ENCODE measurements around the gene PLB1.

Gene PLB1

DNA sequence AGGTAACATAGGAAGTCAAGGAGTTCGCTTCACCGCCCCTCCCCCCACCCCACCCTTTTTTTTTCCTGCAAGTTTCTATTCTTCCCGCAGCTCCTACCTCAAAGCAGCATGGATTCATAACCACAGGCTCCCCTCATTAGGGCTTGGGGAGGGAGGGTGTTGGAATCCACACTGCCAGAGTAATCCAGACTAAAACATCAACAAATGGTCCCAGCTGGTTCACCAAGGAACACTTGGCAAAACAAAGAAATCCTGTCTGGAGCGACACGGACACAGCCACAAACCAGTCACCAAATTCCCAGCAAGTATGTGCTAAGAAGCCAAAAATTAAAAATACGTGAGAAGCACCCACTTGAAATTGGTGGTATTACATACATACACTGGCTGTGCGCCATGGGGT, 148.9 kb downstream of the PLB1 start:
- H3K4me1 Mint-ChIP-seq = peaks cover 32% of the 10 kb centered on the region
- no peak for ATAC-seq
- DNase-seq = no peak
- H3K9me3 Mint-ChIP-seq = no peaks in the 10 kb centered on the region
- H3K27me3 Mint-ChIP-seq = no peaks in the 10 kb centered on the region
- H3K27ac Mint-ChIP-seq = no peak overlapping the region
- no peak overlapping the region for H3K4me3 Mint-ChIP-seq

DNA sequence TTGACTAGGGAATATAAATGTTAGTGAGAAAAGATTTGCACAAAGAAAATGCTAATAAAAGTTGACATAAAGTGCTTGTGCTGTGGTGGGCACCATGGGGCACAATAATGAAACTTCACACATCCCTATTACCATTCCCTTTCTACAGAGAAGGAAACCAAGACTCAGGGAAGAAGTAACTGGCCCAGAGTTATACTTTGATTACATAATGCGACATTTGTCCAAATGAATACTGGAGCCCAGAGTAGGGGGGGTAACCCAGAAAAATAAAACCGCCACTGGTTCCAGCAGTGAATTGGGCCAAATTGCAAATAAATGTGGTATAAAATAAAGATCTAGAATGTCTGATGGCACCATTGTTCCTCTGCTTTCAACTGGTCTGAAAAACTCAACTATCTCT, 149.7 kb downstream of the PLB1 start:
- Mint-ChIP-seq H3K27ac (no peak overlapping the region), H3K27me3 (no peaks in the 10 kb centered on the region), H3K4me1 (peaks cover 33% of the 10 kb centered on the region), H3K9me3 (no peaks in the 10 kb centered on the region), H3K4me3 (no peak overlapping the region)
- ATAC-seq = no peak
- DNase-seq = no peak

DNA sequence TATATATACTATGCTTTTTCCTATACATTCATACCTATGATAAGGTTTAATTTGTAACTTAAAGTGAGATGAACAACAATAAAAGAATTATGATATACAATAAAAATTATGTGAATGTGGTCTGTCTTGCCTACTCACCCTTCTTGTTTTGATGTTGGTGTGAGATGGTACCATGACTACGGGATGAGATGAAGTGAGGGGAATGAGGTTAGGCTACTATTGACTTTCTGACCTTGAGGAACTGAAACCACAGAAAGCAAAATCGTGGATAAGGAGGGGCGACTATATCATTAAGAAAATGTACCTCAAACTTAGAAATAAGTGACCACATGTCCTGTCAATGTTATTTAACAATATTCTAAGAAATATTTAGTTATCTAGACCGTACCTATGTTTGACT, 151.8 kb downstream of the PLB1 start:
- no peaks in the 10 kb centered on the region for H3K9me3 Mint-ChIP-seq
- DNase-seq = no peak
- H3K27ac Mint-ChIP-seq = no peak overlapping the region
- no peak for ATAC-seq
- H3K27me3 Mint-ChIP-seq = no peaks in the 10 kb centered on the region
- no peak overlapping the region for H3K4me3 Mint-ChIP-seq
- peaks cover 33% of the 10 kb centered on the region for H3K4me1 Mint-ChIP-seq

DNA sequence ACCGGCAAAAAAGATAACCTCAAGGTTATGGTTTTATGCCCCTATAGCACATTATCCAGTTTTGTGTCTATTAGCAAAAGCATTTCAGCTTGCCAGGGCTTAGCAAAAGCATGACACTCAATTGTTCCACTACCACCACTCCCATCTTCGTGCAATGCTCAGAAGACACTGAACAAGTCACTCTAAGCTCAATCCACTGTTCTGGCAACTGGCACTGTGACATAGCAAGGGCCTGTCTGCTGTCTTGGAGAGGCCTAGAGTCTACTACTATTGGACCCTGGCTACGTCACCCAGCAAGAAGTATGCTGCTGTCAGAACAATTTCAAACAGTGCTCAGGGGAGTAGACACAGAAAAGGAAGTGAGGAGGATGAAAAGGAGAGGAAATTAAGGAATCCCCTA, 152.3 kb downstream of the PLB1 start:
- Mint-ChIP-seq H3K27ac (peak overlapping the region in 1 of 2 donors; percentile 55), H3K9me3 (no peaks in the 10 kb centered on the region), H3K27me3 (no peaks in the 10 kb centered on the region), H3K4me3 (peak overlapping the region in 1 of 2 donors; percentile 24), H3K4me1 (peaks cover 33% of the 10 kb centered on the region)
- peak; percentile 22 for ATAC-seq
- no peak for DNase-seq

DNA sequence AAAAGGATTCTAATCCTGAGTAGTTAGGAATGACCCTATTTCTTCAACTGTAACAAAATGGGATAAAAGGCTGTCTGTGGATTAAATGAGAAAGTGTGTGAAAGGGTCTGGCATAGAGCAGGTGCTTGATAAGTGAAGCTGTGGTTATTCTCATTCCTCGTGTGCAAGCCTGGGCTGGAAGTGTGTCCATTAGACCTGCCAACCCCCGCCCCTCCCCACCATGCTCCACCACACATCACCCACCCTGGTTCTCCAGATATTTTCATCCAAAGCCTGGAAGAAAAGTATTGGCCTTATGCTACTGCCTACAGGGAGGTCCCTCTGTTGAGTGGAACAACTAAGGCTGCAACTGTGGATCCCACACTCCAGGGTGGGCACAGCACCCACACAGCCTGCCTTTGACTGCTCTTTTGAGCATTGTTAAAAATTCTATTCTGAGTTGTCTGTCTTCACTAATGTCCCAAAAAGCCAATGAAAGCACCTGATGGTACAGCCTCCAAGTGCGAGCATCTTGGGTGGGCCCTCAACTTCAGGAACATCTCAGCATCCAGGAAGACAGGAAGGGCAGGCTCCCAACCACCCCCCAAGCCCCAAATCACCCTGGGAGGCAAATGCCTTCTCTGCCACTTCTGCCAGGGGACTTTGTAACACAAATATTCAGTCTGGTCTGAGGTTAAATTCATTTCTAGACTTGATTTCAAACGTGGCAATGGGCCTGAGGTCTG, 153.0 kb downstream of the PLB1 start:
- peak; percentile 2 for ATAC-seq
- no peak for DNase-seq
- peaks cover 33% of the 10 kb centered on the region for H3K4me1 Mint-ChIP-seq
- no peaks in the 10 kb centered on the region for H3K27me3 Mint-ChIP-seq
- peak overlapping the region; percentile 66 to 70 for H3K4me3 Mint-ChIP-seq
- H3K9me3 Mint-ChIP-seq = no peaks in the 10 kb centered on the region
- H3K27ac Mint-ChIP-seq = peak overlapping the region; percentile 41 to 94

DNA sequence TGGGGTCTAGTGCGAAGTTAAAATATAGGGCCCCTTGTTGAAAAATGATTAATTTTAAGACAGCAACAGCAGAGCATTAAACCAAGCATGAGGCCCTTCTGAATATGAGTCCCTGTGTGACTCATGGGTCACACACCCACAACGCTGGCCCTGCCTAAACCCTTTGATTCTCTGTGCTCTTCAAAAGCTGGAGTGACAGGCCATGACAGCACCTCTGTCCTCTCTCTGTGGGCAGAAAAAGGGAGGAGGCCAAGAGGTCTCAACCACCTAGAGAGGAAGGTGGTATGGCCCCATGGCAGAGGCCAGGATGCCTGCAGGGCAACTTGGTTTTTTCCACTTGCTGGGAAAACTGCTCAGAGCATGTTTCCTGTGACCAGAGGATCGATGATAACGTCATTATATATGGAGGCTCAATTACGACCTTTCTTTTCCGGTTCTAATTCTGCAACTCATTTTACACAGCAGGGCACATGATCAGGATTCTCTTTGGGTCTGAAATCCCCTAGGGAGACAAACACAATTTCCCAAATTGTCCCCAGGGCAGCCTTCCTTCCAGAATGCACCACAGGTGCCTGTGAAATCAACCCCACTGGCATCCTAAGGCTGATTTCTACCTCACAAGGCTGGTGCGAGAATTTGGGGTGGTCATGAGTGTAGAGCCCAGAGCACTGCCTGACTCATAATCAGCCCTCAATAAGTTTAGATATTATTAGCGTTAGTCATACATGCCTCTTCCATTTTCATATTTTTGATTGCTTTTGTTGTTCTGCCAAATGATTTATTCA, 153.8 kb downstream of the PLB1 start:
- peak overlapping the region; percentile 66 to 70 for H3K4me3 Mint-ChIP-seq

DNA sequence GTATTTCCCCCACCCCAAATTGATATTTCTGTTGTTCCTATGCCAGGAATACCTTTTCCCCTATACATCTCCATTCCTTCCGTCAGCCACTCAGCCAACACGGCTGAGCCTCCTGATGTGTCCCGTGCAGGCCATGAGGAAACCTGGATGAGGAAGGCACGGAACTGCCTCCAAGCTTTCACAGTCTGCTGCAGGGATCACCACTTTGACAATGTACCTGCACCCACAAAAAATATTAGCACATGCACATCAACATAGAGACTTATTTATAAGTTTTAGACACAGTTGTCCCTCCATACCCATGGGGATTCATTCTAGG, 154.4 kb downstream of the PLB1 start:
- DNase-seq (no peak), ATAC-seq (no peak)
- Mint-ChIP-seq H3K9me3 (no peaks in the 10 kb centered on the region), H3K27me3 (no peaks in the 10 kb centered on the region), H3K27ac (no peak overlapping the region), H3K4me1 (peaks cover 43% of the 10 kb centered on the region), H3K4me3 (peak overlapping the region; percentile 32)

More for the DNA sequence above, 153.8 kb downstream of the PLB1 start:
- Mint-ChIP-seq H3K27ac (peak overlapping the region; percentile 83 to 94), H3K4me1 (peaks cover 40% of the 10 kb centered on the region), H3K9me3 (no peaks in the 10 kb centered on the region), H3K27me3 (no peaks in the 10 kb centered on the region)
- ATAC-seq (peak; percentile 99), DNase-seq (peak; percentile 62 to 77)

DNA sequence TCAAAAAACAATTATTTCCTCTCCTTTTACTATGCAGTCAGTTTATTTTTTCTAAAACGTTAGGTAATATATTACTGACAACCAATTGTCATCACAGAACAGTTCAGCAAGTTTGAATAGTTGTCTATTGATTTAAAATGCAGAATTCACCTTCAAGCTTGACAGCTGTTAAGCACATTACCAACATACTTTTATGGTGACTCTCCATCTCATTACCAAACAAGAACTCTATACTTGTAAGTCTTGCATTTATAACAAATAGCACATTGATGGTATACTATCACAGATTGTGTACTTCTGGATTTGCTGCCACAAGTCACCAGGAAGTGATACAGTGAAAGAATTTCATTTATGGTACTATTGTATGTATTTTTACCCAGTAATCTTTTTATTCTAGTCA, 156.4 kb downstream of the PLB1 start:
- Mint-ChIP-seq H3K27ac (no peak overlapping the region), H3K9me3 (no peaks in the 10 kb centered on the region), H3K4me3 (no peak overlapping the region), H3K4me1 (peaks cover 55% of the 10 kb centered on the region), H3K27me3 (no peaks in the 10 kb centered on the region)
- ATAC-seq = no peak
- no peak for DNase-seq

DNA sequence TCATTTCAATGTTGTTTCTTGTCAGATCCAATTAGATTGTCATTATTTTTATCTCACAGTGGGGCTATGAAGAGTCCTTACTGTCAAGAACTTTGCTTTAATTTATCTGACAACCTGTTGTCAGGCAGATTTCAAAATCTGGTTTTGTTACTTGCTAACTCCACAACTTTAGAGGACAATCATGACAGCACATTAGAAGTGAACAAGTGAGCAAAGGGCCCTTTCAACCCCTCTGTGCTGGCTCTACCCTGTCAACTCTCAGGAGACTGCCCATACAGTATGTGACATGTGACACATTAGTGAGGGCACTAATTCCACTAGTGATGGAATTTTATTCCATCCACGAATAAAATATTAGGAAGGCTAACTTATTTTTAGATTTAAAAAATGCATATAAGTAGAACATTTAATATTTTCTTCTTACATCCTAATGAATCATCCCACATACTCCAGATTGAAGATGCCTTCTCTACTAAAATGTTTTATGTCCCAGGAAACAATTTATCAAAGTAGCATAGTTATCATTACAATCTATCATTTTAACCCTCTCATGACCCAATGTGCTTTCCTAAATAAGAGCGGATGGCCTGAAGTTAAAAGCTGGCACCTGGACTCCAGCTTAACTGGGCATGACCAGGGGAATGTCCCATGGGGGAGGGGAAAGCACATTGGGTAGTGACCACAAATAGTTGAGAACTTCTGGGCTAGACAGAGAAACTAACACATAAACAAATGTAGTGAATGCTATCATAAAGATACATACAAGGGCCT, 158.2 kb downstream of the PLB1 start:
- H3K9me3 Mint-ChIP-seq = peaks cover 0 to 5% of the 10 kb centered on the region in 2 donors
- H3K4me3 Mint-ChIP-seq = no peak overlapping the region
- H3K27ac Mint-ChIP-seq = no peak overlapping the region
- no peak for DNase-seq
- H3K4me1 Mint-ChIP-seq = peaks cover 48% of the 10 kb centered on the region
- no peaks in the 10 kb centered on the region for H3K27me3 Mint-ChIP-seq
- no peak for ATAC-seq

DNA sequence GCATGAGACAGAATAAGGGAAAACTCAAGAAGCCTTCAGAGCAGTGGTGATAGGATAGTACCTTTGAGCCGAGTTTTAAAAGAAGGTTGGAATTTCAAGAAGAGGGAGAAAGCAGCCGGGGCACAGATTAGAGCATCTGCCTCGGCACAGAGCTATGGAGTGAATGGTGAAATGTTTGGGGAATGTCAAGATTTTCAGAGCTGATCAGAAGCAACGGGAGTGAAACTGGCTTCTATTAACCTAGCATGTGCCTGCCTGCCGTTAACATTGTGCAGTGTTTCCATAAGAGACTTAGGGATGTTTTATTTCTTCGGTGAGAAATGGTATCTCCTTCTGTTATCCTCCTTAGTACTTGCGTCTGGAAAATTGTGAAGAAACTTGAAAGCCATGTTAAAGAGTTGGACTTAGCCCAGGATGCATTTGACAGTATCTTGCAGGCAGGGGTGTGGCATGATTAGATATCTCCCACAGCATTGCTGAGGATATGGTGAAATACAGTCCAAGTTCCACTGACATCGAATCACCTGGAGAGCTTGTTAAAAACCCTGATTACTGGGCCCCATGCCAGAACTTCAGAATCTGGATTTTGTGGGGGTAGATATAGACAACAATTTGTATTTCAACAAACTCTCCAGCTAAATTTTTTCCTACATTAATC, 158.9 kb downstream of the PLB1 start:
- DNase-seq (no peak), ATAC-seq (no peak)
- H3K27me3 Mint-ChIP-seq = no peaks in the 10 kb centered on the region
- H3K9me3 Mint-ChIP-seq = peaks cover 0 to 5% of the 10 kb centered on the region in 2 donors
- no peak overlapping the region for H3K27ac Mint-ChIP-seq
- no peak overlapping the region for H3K4me3 Mint-ChIP-seq
- H3K4me1 Mint-ChIP-seq = peaks cover 41% of the 10 kb centered on the region

DNA sequence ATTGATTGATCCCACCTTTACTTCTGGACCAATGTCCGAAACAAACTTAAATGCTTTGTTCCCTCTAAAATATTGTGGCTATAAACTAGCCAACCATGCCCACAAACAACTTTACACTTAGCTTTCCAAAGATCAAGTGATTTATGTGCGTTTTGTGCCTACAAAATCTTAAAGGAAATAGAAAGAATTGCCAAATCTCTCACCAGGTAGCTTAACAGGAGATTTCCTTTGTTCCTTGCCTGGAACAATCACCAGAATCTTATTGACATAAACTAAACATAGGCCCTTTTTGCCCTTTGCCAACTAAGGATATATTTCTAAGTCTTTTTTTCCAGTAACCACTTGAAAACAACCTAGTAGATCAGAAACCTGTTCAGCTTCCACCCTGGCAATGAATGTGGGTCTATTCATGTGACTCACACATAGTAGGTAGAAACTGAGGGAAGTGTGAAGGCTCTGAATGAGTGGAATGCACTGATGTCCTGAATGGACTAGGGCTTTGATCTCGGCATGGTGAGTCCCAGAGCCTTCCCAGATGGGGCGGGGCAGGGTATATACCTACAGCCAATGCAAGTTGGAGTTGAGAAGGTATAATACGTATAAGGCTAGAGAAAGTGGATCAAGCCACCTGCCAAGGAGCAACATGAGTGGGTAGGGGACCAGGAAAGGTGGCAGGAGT, 161.2 kb downstream of the PLB1 start:
- Mint-ChIP-seq H3K4me3 (no peak overlapping the region), H3K27ac (no peak overlapping the region), H3K9me3 (peaks cover 0 to 5% of the 10 kb centered on the region in 2 donors), H3K27me3 (no peaks in the 10 kb centered on the region), H3K4me1 (peaks cover 31% of the 10 kb centered on the region)
- ATAC-seq (peak; percentile 46), DNase-seq (no peak)

DNA sequence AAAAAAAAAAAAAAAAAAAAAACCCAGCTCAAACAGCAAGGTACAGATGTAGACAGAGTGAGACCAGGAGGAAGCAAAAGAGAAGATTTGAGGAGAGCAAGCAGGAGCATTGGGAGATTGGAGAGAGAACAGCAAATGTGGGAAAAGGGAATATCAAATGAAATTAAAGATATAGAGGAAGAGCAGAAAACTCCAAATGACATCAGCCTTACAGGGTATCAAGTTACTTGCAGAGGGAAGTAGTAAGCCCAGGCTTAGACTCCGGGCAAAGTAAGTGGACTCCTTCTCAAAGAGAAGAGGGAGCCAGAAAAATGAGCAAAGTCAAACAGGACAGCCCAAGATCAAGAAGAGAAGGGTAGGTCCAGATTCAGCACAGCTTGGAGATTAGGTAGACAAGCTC, 162.5 kb downstream of the PLB1 start:
- Mint-ChIP-seq H3K4me1 (peaks cover 27% of the 10 kb centered on the region), H3K27ac (peak overlapping the region; percentile 7 to 83), H3K4me3 (no peak overlapping the region), H3K9me3 (peaks cover 0 to 5% of the 10 kb centered on the region in 2 donors), H3K27me3 (no peaks in the 10 kb centered on the region)
- ATAC-seq (no peak), DNase-seq (no peak)

DNA sequence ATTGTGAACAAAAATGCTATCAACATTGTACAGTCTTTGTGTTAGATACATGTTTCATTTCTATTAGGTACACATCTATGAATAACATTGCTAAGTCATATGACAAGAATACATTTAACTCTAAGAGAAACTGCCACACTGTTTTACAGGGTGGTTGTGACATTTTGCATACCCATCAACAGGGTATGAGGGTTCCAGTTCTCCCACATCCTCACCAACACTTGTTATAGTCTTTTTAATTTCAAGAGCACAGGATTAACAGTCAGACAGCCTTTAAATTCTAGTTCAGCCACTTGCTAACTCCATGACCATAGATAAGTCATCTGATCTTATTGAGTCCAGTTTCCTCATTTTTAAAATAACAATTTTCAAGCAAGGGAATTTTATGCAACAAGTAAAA, 163.3 kb downstream of the PLB1 start:
- H3K9me3 Mint-ChIP-seq = peaks cover 0 to 5% of the 10 kb centered on the region in 2 donors
- H3K4me3 Mint-ChIP-seq = no peak overlapping the region
- no peak for ATAC-seq
- H3K4me1 Mint-ChIP-seq = peaks cover 26% of the 10 kb centered on the region
- no peak overlapping the region for H3K27ac Mint-ChIP-seq
- DNase-seq = no peak
- H3K27me3 Mint-ChIP-seq = no peaks in the 10 kb centered on the region

DNA sequence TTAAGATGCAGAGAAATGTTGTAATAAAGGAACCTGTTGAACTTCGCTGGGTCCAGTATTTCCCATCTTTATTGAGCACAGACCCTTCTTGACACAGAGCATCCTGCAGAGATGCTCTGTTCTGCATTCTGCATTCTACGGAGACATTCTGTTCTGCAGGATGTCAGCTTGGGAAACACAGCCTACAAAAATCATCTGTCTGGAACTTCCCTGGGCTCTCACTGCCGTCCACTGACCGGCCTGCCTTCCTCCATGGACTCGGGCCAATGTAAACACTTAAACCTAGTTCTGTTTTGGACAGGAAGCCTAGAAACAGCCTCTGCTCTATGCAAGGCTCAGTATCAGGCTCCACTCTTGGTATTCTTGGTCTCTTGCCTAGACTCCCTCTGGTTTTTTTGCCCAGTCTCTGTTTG, 165.7 kb downstream of the PLB1 start:
- Mint-ChIP-seq H3K27ac (no peak overlapping the region), H3K4me1 (peaks cover 10% of the 10 kb centered on the region), H3K27me3 (no peaks in the 10 kb centered on the region), H3K9me3 (peaks cover 0 to 5% of the 10 kb centered on the region in 2 donors), H3K4me3 (no peak overlapping the region)
- ATAC-seq (no peak), DNase-seq (no peak)

DNA sequence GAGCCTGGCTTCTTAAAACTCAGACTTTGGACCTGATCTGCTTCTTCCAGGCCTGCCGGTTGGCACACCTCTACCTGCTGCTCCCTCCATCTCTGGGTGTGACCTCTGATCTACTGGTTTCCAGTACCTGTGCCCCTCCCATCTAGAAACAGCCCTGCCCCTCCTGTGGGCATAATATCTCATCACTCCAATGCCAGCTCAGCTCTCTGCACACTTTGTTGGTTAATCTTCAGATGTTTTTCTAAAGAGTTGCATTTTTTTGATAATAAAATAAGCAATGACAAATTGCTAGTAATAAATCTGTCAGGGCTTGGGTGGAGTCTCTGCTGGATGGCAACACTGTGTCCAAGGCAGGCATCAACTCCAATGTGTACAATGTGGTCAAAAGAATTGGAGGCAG, 166.2 kb downstream of the PLB1 start:
- ATAC-seq (no peak), DNase-seq (no peak)
- Mint-ChIP-seq H3K4me3 (no peak overlapping the region), H3K27me3 (no peaks in the 10 kb centered on the region), H3K4me1 (peaks cover 7% of the 10 kb centered on the region), H3K27ac (no peak overlapping the region), H3K9me3 (peaks cover 0 to 5% of the 10 kb centered on the region in 2 donors)

Data from stimulated activated naive CD8-positive, alpha-beta T cell treated with anti-CD3 and anti-CD28 coated beads, Interleukin-15, amount 100 ng/mL, for 72 hours (primary cell).